Calu3 (cell line): ENCODE results near the gene TRRAP. TPM values are rescaled to one million over a fixed set of nuclear protein-coding genes. Genes with fewer than 3 reads are reported as not detected.

Experiments used
- BruUV-seq: library from RNA; stranded (reverse); fragments of 400-500 nt; replicated peaks from 2 replicates; lab custom pipeline; 2021; lab: Mats Ljungman, UMichigan
- CTCF ChIA-PET: fragments of 300-600 bp; sonication (Branson Sonifier 250); formaldehyde crosslinking; loops from one replicate; lab custom pipeline; 2022; ENCODE audit warnings: antibody characterized with exemption; lab: Charles Lee
- DNase-seq: peaks from one replicate; pipeline ENCODE4 v3.0.0; 2022
- H3K27ac Mint-ChIP-seq: one replicate; pipeline ENCODE4 v1.8.0; 2022; ENCODE audit warnings: mixed read lengths; ENCODE audit not compliant: unreplicated experiment
- H3K27me3 Mint-ChIP-seq: one replicate; pipeline ENCODE4 v1.8.0; 2022; ENCODE audit warnings: mixed read lengths; ENCODE audit not compliant: unreplicated experiment
- H3K36me3 Mint-ChIP-seq: one replicate; pipeline ENCODE4 v1.8.0; 2022; ENCODE audit warnings: mild to moderate bottlenecking, moderate library complexity, mixed read lengths; ENCODE audit not compliant: insufficient read depth, unreplicated experiment
- H3K4me1 Mint-ChIP-seq: one replicate; pipeline ENCODE4 v1.8.0; 2022; ENCODE audit warnings: mild to moderate bottlenecking, low read depth, mixed read lengths; ENCODE audit not compliant: unreplicated experiment
- H3K4me3 Mint-ChIP-seq: one replicate; pipeline ENCODE4 v1.8.0; 2022; ENCODE audit warnings: mild to moderate bottlenecking, low read depth, moderate library complexity, mixed read lengths; ENCODE audit not compliant: unreplicated experiment
- H3K9me3 Mint-ChIP-seq: one replicate; pipeline ENCODE4 v1.8.0; 2022; ENCODE audit warnings: low read depth, mixed read lengths; ENCODE audit not compliant: unreplicated experiment
- CTCF ChIP-seq: fragments of 200-600 bp; IDR thresholded peaks from one replicate; pipeline ENCODE4 v1.8.0; 2022; ENCODE audit warnings: antibody characterized with exemption; ENCODE audit not compliant: unreplicated experiment
- intact Hi-C: fragments of 100-400 bp; cut with micrococcal nuclease; formaldehyde crosslinking; loops from one replicate; pipeline ENCODE4 v1.10.0; 2022; ENCODE audit not compliant: unreplicated experiment
- total RNA-seq: library from RNA; stranded (reverse); gene quantifications from 2 replicates; pipeline ENCODE4 v1.2.3, GENCODE V29; 2022

The TRRAP gene
- total RNA-seq, 1 experiment from 2014 or later: 30.9 TPM

DNA sequence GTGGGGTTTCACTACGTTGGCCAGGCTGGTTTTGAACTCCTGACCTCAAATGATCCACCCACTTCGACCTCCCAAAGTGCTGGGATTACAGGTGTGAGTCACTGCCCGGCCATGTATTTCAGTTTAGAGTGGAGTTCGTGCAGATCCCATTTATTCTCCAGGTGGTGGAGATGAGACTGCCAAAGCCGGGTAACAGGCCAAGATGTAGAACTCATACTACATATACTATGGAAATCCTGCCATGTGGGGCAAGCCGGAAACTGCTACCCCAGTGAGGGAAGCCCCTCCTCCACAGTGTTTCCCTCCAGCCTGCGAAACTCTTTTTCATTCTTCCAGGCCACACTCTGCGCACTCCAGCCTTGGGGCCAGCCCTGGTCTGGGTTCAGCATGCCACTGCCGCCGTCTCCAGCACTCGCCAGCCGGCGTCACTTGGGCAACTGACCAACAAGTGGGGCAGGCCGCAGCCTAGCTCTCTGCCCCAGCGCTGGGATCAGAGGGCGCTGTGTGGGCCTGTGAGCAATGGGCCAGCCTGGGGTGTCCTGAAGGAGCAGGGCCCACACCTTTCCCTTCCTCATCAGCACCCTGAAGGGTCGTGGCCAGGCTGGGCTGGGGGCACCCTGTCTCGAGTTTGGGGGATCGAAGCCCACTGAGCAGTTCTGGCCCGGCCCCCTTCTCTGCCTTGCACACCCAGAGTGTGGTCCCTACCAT lies 122.0 kb downstream of the TRRAP start:
- TF ChIP-seq CTCF: no peak
- H3K4me1 Mint-ChIP-seq: no peaks in the 10 kb centered on the region
- no peak overlapping the region for H3K27ac Mint-ChIP-seq
- BruUV-seq: no TSS peak
- H3K9me3 Mint-ChIP-seq: no peaks in the 10 kb centered on the region
- DNase-seq: no peak
- peaks cover 28% of the 10 kb centered on the region for H3K36me3 Mint-ChIP-seq
- H3K4me3 Mint-ChIP-seq: no peak overlapping the region
- CTCF ChIA-PET: no interaction called here
- H3K27me3 Mint-ChIP-seq: no peaks in the 10 kb centered on the region
- intact Hi-C loops: no loop called here

DNA sequence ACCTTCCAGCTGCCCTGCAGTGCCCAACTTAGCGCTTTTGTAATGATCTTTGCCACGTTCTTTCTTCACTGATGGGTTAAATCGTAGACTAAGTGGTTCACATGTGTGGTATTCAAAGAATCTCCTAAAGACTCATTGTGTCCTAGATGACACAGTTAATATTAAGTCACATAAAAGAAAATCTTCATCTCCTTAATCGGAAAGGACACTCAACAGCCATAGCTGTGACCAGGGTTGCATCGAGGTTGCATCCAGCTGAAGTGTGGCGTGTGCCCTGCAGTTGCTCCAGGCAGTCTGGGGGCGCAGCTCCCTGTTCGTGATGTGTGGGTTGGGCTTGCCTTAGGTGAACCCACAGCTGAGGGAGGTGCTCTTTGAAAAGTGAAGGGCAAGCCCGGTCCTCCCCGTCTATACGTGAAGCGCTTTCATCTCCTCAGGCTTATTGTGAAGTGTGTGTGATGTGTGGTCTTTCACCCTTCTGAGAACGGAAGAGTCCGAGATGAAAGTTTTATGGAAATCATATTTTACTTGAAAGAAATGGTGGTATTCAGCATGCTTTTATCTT lies 122.7 kb downstream of the TRRAP start:
- Mint-ChIP-seq H3K27ac (no peak overlapping the region), H3K4me1 (no peaks in the 10 kb centered on the region), H3K36me3 (peaks cover 28% of the 10 kb centered on the region), H3K4me3 (no peak overlapping the region), H3K9me3 (no peaks in the 10 kb centered on the region), H3K27me3 (no peaks in the 10 kb centered on the region)
- no TSS peak for BruUV-seq
- TF ChIP-seq CTCF: no peak
- DNase-seq: no peak
- intact Hi-C loops: no loop called here
- CTCF ChIA-PET: no interaction called here

DNA sequence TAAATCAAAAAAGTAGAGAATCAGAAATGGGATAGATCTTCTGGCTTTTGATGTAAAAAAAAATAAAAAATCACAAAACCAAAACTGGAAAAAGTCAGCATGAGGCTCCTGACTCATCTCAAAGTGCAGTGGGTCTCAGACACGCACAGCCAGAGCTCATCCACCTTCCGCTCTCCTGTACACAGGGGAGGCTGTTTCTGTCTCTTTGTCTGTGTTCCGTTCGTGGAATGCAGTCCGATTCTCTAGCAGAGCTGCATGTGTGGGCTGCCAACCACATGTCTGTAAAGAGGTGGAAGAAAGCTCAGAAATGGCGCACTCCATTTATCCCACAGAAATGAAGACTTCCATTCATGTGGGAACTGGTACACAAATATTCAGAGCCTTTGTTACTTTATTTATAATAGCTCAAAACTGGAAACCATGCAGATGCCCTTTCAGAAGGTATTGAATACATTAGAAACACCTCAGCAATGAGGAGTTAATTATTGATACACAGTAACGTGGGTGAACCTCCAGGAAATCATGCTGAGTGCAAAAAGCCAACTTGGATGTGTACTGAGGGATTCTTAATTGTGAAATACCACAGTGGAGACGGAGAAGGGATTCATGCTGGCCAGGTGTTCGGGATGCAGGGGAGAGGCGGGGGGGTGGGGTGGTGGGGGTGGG lies 123.3 kb downstream of the TRRAP start:
- no peaks in the 10 kb centered on the region for H3K4me1 Mint-ChIP-seq
- no peak for TF ChIP-seq CTCF
- no peak for DNase-seq
- CTCF ChIA-PET: no interaction called here
- no TSS peak for BruUV-seq
- intact Hi-C loops: no loop called here
- H3K27me3 Mint-ChIP-seq: no peaks in the 10 kb centered on the region
- H3K9me3 Mint-ChIP-seq: no peaks in the 10 kb centered on the region
- no peak overlapping the region for H3K27ac Mint-ChIP-seq
- peaks cover 28% of the 10 kb centered on the region for H3K36me3 Mint-ChIP-seq
- no peak overlapping the region for H3K4me3 Mint-ChIP-seq

- no peak for DNase-seq
- BruUV-seq: no TSS peak
- TF ChIP-seq CTCF: no peak
- H3K27ac Mint-ChIP-seq: no peak overlapping the region
- H3K4me1 Mint-ChIP-seq: no peaks in the 10 kb centered on the region
- peaks cover 28% of the 10 kb centered on the region for H3K36me3 Mint-ChIP-seq
- CTCF ChIA-PET: no interaction called here
- H3K27me3 Mint-ChIP-seq: no peaks in the 10 kb centered on the region
- intact Hi-C loops: no loop called here
- no peaks in the 10 kb centered on the region for H3K9me3 Mint-ChIP-seq
- no peak overlapping the region for H3K4me3 Mint-ChIP-seq
Observed at GRCh38 chr7:99002148-99002826, 124.0 kb downstream of the TRRAP start.
